GM06990 (cell line): ENCODE results near the gene ATG13.

Experiments used
- DNase-seq: peaks from one replicate; pipeline ENCODE4 v3.0.0-alpha.2; 2011; ENCODE audit not compliant: insufficient read length; ENCODE audit errors: extremely low read depth
- H3K27me3 ChIP-seq: replicated peaks from 2 replicates; pipeline ENCODE4 v1.6.0; 2011; ENCODE audit warnings: low read length; ENCODE audit not compliant: control insufficient read depth, insufficient read depth
- H3K36me3 ChIP-seq: 2 replicates; pipeline ENCODE4 v1.5.1; 2011; ENCODE audit warnings: low read length; ENCODE audit not compliant: control insufficient read depth, insufficient read depth
- H3K4me3 ChIP-seq: replicated peaks from 2 replicates; pipeline ENCODE4 v1.5.1; 2011; ENCODE audit warnings: low read depth, mild to moderate bottlenecking, control low read depth, low read length
- CTCF ChIP-seq: IDR thresholded peaks from 2 replicates; pipeline ENCODE4 v1.5.1; 2011; ENCODE audit warnings: low read length, control low read depth, mild to moderate bottlenecking, inconsistent platforms; ENCODE audit not compliant: insufficient read depth, poor library complexity, severe bottlenecking

The ATG13 gene

GRCh38 chr11:46641639-46642038, 24.3 kb downstream of the ATG13 start:
- Histone ChIP-seq H3K27me3 (no peaks in the 10 kb centered on the region), H3K4me3 (no peak overlapping the region), H3K36me3 (peaks cover 7% of the 10 kb centered on the region)
- DNase-seq: no peak
- no peak for TF ChIP-seq CTCF

GRCh38 chr11:46642627-46643335, 25.4 kb downstream of the ATG13 start:
- H3K27me3 ChIP-seq: no peaks in the 10 kb centered on the region
- H3K36me3 ChIP-seq: peaks cover 11% of the 10 kb centered on the region
- no peak for TF ChIP-seq CTCF
- no peak for DNase-seq
- no peak overlapping the region for H3K4me3 ChIP-seq

DNA sequence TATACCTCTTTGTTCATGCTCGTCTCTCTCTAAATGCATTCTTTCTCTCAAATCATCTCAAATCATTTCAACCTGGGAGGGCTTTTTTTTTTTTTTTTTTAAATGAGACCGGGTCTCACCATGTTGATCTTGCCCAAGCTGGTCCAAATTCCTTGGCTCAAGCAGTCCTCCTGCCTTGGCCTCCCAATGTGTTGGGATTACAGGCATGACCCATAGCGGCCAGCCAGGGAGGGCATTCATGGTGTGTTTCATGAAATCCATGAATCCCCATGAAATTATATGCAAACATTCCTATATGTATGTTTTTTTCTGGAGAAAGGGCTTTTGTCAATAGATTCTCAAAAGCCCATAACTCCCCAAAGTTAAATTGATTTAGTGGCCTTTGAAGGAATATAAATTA, 26.2 kb downstream of the ATG13 start:
- no peak for TF ChIP-seq CTCF
- DNase-seq: no peak

DNA sequence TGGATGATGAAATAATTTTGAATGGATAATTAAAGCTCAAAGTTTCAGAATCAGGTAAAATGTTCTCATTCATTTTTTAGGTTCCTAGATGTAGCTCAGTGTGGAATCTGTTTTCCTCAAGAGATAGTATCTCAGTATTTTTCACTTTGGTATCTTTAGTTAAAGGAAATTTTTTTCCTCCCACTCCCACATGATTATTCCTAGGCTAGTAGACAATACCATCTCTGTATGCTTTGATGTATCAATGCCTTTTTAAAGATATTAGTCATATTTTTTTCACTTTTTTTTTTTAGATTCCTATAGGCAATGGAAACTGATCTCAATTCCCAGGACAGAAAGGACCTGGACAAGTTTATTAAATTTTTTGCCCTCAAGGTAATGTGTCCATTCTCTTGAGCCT, 26.6 kb downstream of the ATG13 start:
- H3K4me3 ChIP-seq: no peak overlapping the region
- no peak for DNase-seq
- no peaks in the 10 kb centered on the region for H3K27me3 ChIP-seq
- no peak for TF ChIP-seq CTCF
- peaks cover 11% of the 10 kb centered on the region for H3K36me3 ChIP-seq

More for the DNA sequence above, 26.2 kb downstream of the ATG13 start:
- H3K4me3 ChIP-seq: no peak overlapping the region
- H3K36me3 ChIP-seq: peaks cover 11% of the 10 kb centered on the region
- no peaks in the 10 kb centered on the region for H3K27me3 ChIP-seq

GRCh38 chr11:46649180-46649738, 31.9 kb downstream of the ATG13 start:
- Histone ChIP-seq H3K27me3 (no peaks in the 10 kb centered on the region), H3K36me3 (peaks cover 18% of the 10 kb centered on the region), H3K4me3 (no peak overlapping the region)
- TF ChIP-seq CTCF: no peak
- DNase-seq: no peak
